IPS DF 6.9 (cell line): ENCODE measurements around the gene CTXN2.

ENCODE experiments used
- DNase-seq: peaks from one replicate; pipeline ENCODE4 v3.0.0-alpha.2; 2013; ENCODE audit warnings: low read depth, low spot score
- H3K27ac ChIP-seq: one replicate; pipeline ENCODE4 v1.5.1; 2013; ENCODE audit warnings: low read length, control low read depth
- H3K27me3 ChIP-seq: 2 replicates; pipeline ENCODE4 v1.6.1; 2013; ENCODE audit warnings: mild to moderate bottlenecking, low read length; ENCODE audit not compliant: control insufficient read depth, insufficient read depth
- H3K36me3 ChIP-seq: 2 replicates; pipeline ENCODE4 v1.6.1; 2013; ENCODE audit warnings: low read length; ENCODE audit not compliant: control insufficient read depth, insufficient read depth
- H3K4me1 ChIP-seq: 2 replicates; pipeline ENCODE4 v1.6.1; 2013; ENCODE audit warnings: low read length; ENCODE audit not compliant: control insufficient read depth, insufficient read depth
- H3K4me3 ChIP-seq: 2 replicates; pipeline ENCODE4 v1.5.1; 2013; ENCODE audit warnings: mild to moderate bottlenecking, low read length
- H3K9me3 ChIP-seq: 2 replicates; pipeline ENCODE4 v1.6.1; 2013; ENCODE audit warnings: low read length, inconsistent platforms; ENCODE audit not compliant: control insufficient read depth, insufficient read depth
- WGBS: extraction: QIAGEN DNeasy Blood & Tissue Kit; methylation state at CpG from one replicate; pipeline ENCODE4 v1.1.7; 2013; ENCODE audit warnings: mixed read lengths, missing lambda C conversion rate; ENCODE audit not compliant: insufficient read length, insufficient coverage; 5-methylcytosine and 5-hydroxymethylcytosine counted together

Gene CTXN2

GRCh38 chr15:48221261-48221660 lies 29.8 kb downstream of the CTXN2 start:
- WGBS, result no CpG with 5 or more reads among the region's 1 CpG
- no peak for DNase-seq

GRCh38 chr15:48221885-48222284 lies 30.4 kb downstream of the CTXN2 start:
- Histone ChIP-seq H3K4me1 (no peaks in the 10 kb centered on the region), H3K9me3 (no peaks in the 10 kb centered on the region), H3K27me3 (no peaks in the 10 kb centered on the region), H3K36me3 (no peaks in the 10 kb centered on the region), H3K27ac (no peak overlapping the region), H3K4me3 (no peak overlapping the region)
- no CpG with 5 or more reads among the region's 4 CpGs for WGBS
- no peak for DNase-seq

More at GRCh38 chr15:48221261-48221660, 29.8 kb downstream of the CTXN2 start:
- H3K4me1 ChIP-seq, result no peaks in the 10 kb centered on the region
- H3K36me3 ChIP-seq, result no peaks in the 10 kb centered on the region
- H3K9me3 ChIP-seq, result no peaks in the 10 kb centered on the region
- no peak overlapping the region for H3K4me3 ChIP-seq
- no peaks in the 10 kb centered on the region for H3K27me3 ChIP-seq
- H3K27ac ChIP-seq, result no peak overlapping the region

GRCh38 chr15:48222627-48223026 lies 31.2 kb downstream of the CTXN2 start:
- WGBS, result no CpG with 5 or more reads among the region's 1 CpG
- Histone ChIP-seq H3K27me3 (no peaks in the 10 kb centered on the region), H3K36me3 (no peaks in the 10 kb centered on the region), H3K9me3 (no peaks in the 10 kb centered on the region), H3K27ac (no peak overlapping the region), H3K4me1 (no peaks in the 10 kb centered on the region), H3K4me3 (no peak overlapping the region)
- DNase-seq, result no peak

- no peak overlapping the region for H3K4me3 ChIP-seq
- no CpG with 5 or more reads among the region's 3 CpGs for WGBS
- no peak overlapping the region for H3K27ac ChIP-seq
- DNase-seq, result no peak
- H3K9me3 ChIP-seq, result no peaks in the 10 kb centered on the region
- no peaks in the 10 kb centered on the region for H3K4me1 ChIP-seq
- H3K36me3 ChIP-seq, result no peaks in the 10 kb centered on the region
- no peaks in the 10 kb centered on the region for H3K27me3 ChIP-seq
Measured at GRCh38 chr15:48225771-48226170, 34.3 kb downstream of the CTXN2 start.

- DNase-seq, result no peak
- Histone ChIP-seq H3K4me1 (no peaks in the 10 kb centered on the region; the same call in 1 of the 2 replicates), H3K27ac (no peak overlapping the region), H3K9me3 (no peaks in the 10 kb centered on the region), H3K27me3 (no peaks in the 10 kb centered on the region), H3K36me3 (no peaks in the 10 kb centered on the region), H3K4me3 (no peak overlapping the region)
- no CpG with 5 or more reads among the region's 5 CpGs for WGBS
Measured at GRCh38 chr15:48230498-48230897, 39.0 kb downstream of the CTXN2 start.

GRCh38 chr15:48233246-48233645 lies 41.8 kb downstream of the CTXN2 start:
- no peaks in the 10 kb centered on the region for H3K36me3 ChIP-seq
- no peak overlapping the region for H3K4me3 ChIP-seq
- H3K27ac ChIP-seq, result no peak overlapping the region
- no peaks in the 10 kb centered on the region; the same call in 1 of the 2 replicates for H3K4me1 ChIP-seq
- no peaks in the 10 kb centered on the region for H3K27me3 ChIP-seq
- no peaks in the 10 kb centered on the region for H3K9me3 ChIP-seq
- no peak for DNase-seq

GRCh38 chr15:48239334-48239733 lies 47.9 kb downstream of the CTXN2 start:
- Histone ChIP-seq H3K27ac (no peak overlapping the region), H3K4me1 (no peaks in the 10 kb centered on the region), H3K4me3 (no peak overlapping the region), H3K27me3 (no peaks in the 10 kb centered on the region), H3K9me3 (no peaks in the 10 kb centered on the region), H3K36me3 (no peaks in the 10 kb centered on the region)
- no peak for DNase-seq
- WGBS, result no CpG with 5 or more reads among the region's 4 CpGs

- Histone ChIP-seq H3K4me3 (no peak overlapping the region), H3K27me3 (no peaks in the 10 kb centered on the region), H3K27ac (no peak overlapping the region), H3K4me1 (no peaks in the 10 kb centered on the region), H3K36me3 (no peaks in the 10 kb centered on the region), H3K9me3 (no peaks in the 10 kb centered on the region)
- DNase-seq, result no peak
Measured at GRCh38 chr15:48242015-48242414, 50.5 kb downstream of the CTXN2 start.

GRCh38 chr15:48242535-48242934 lies 51.1 kb downstream of the CTXN2 start:
- WGBS, result no CpG with 5 or more reads among the region's 4 CpGs
- DNase-seq, result no peak
- H3K4me1 ChIP-seq, result no peaks in the 10 kb centered on the region

GRCh38 chr15:48244921-48245320 lies 53.5 kb downstream of the CTXN2 start:
- WGBS, result no CpG with 5 or more reads among the region's 1 CpG
- Histone ChIP-seq H3K9me3 (no peaks in the 10 kb centered on the region), H3K4me1 (no peaks in the 10 kb centered on the region), H3K27ac (no peak overlapping the region), H3K27me3 (no peaks in the 10 kb centered on the region), H3K36me3 (no peaks in the 10 kb centered on the region), H3K4me3 (no peak overlapping the region)
- DNase-seq, result no peak

More at GRCh38 chr15:48242535-48242934, 51.1 kb downstream of the CTXN2 start:
- H3K27me3 ChIP-seq, result no peaks in the 10 kb centered on the region
- no peaks in the 10 kb centered on the region for H3K36me3 ChIP-seq
- no peak overlapping the region for H3K4me3 ChIP-seq
- H3K9me3 ChIP-seq, result no peaks in the 10 kb centered on the region
- H3K27ac ChIP-seq, result no peak overlapping the region

- H3K9me3 ChIP-seq, result no peaks in the 10 kb centered on the region
- WGBS, result no CpG with 5 or more reads among the region's 5 CpGs
- H3K4me3 ChIP-seq, result no peak overlapping the region
- no peaks in the 10 kb centered on the region for H3K36me3 ChIP-seq
- no peaks in the 10 kb centered on the region for H3K27me3 ChIP-seq
- DNase-seq, result no peak
- no peaks in the 10 kb centered on the region for H3K4me1 ChIP-seq
- H3K27ac ChIP-seq, result no peak overlapping the region
Measured at GRCh38 chr15:48248414-48248813, 56.9 kb downstream of the CTXN2 start.
